ENCODE data around the gene IL21.
A peak's percentile ranks its signal among the peaks of the same experiment; 100 is the strongest.

The IL21 gene

GRCh38 chr4:122612540-122612939, 8.3 kb downstream of the IL21 start:
- no peak for TF ChIP-seq CTCF (conservative IDR thresholded peaks at IDR 0.05; ENCODE audit: control insufficient read depth, insufficient read depth, low read depth, low read length)
- peak; percentile 55 for DNase-seq (ENCODE audit: low read depth)
- H3K4me3 ChIP-seq (ENCODE audit: control insufficient read depth, low read depth, low read length), result no peak overlapping the region

GRCh38 chr4:122606364-122607043, 14.4 kb downstream of the IL21 start:
- H3K4me3 ChIP-seq (ENCODE audit: control insufficient read depth, low read depth, low read length), result no peak overlapping the region
- DNase-seq (ENCODE audit: low read depth), result no peak
- no peak for TF ChIP-seq CTCF (conservative IDR thresholded peaks at IDR 0.05; ENCODE audit: control insufficient read depth, insufficient read depth, low read depth, low read length)

- DNase-seq (ENCODE audit: low read depth), result no peak
- H3K4me3 ChIP-seq (ENCODE audit: control insufficient read depth, low read depth, low read length), result no peak overlapping the region
- no peak for TF ChIP-seq CTCF (conservative IDR thresholded peaks at IDR 0.05; ENCODE audit: control insufficient read depth, insufficient read depth, low read depth, low read length)
These were observed 16.7 kb downstream of the IL21 start for GRCh38 chr4:122604146-122604545.

GRCh38 chr4:122603156-122603574, 17.7 kb downstream of the IL21 start:
- no peak for TF ChIP-seq CTCF (conservative IDR thresholded peaks at IDR 0.05; ENCODE audit: control insufficient read depth, insufficient read depth, low read depth, low read length)
- no peak for DNase-seq (ENCODE audit: low read depth)
- no peak overlapping the region for H3K4me3 ChIP-seq (ENCODE audit: control insufficient read depth, low read depth, low read length)

- peak; percentile 71 for DNase-seq (ENCODE audit: low read depth)
- no peak overlapping the region for H3K4me3 ChIP-seq (ENCODE audit: control insufficient read depth, low read depth, low read length)
- TF ChIP-seq CTCF (conservative IDR thresholded peaks at IDR 0.05; ENCODE audit: control insufficient read depth, insufficient read depth, low read depth, low read length), result peak; percentile 53
These were observed 18.4 kb downstream of the IL21 start for GRCh38 chr4:122602277-122603142.

GRCh38 chr4:122591196-122591595, 29.7 kb downstream of the IL21 start:
- TF ChIP-seq CTCF (conservative IDR thresholded peaks at IDR 0.05; ENCODE audit: control insufficient read depth, insufficient read depth, low read depth, low read length), result no peak
- DNase-seq (ENCODE audit: low read depth), result no peak
- no peak overlapping the region for H3K4me3 ChIP-seq (ENCODE audit: control insufficient read depth, low read depth, low read length)

All from fibroblast of mammary gland (primary cell).